ENCODE data around the gene KRTAP5-11.
"Not testable (repeated sequence)": the region's sequence is repeated elsewhere in the genome, so short reads cannot be mapped to it uniquely, and the experiment has no call there.

The KRTAP5-11 gene

GRCh38 chr11:71534711-71535608 lies 47.7 kb downstream of the KRTAP5-11 start:
- not testable (repeated sequence) for H3K36me3 Mint-ChIP-seq; ATAC-seq; H3K27ac Mint-ChIP-seq; H3K4me1 Mint-ChIP-seq; H3K9me3 Mint-ChIP-seq; DNase-seq (ENCODE audit: low spot score in 2 of 2); H3K4me3 Mint-ChIP-seq

GRCh38 chr11:71532036-71532610 lies 50.6 kb downstream of the KRTAP5-11 start:
- no peaks in the 10 kb centered on the region for H3K4me1 Mint-ChIP-seq
- H3K4me3 Mint-ChIP-seq: no peak overlapping the region
- DNase-seq (ENCODE audit: low spot score in 2 of 2) (no peak), ATAC-seq (no peak)
- no peak overlapping the region for H3K27ac Mint-ChIP-seq
- no peaks in the 10 kb centered on the region for H3K9me3 Mint-ChIP-seq
- H3K36me3 Mint-ChIP-seq: no peaks in the 10 kb centered on the region

Measured in stimulated activated effector memory CD8-positive, alpha-beta T cell treated with anti-CD3 and anti-CD28 coated beads, Interleukin-12 subunit alpha, Interleukin-12 subunit beta, amount 100 ng/mL, for 72 hours (primary cell).